NCI-H2029 (cell line): Measurements from ENCODE around the gene HOXD8.
A peak's percentile ranks its signal among the peaks of the same experiment; 100 is the strongest.

ENCODE experiments used
- DNase-seq: peaks from one replicate; lab custom pipeline; 2025; lab: John Stamatoyannopoulos, UW

Gene HOXD8

DNA sequence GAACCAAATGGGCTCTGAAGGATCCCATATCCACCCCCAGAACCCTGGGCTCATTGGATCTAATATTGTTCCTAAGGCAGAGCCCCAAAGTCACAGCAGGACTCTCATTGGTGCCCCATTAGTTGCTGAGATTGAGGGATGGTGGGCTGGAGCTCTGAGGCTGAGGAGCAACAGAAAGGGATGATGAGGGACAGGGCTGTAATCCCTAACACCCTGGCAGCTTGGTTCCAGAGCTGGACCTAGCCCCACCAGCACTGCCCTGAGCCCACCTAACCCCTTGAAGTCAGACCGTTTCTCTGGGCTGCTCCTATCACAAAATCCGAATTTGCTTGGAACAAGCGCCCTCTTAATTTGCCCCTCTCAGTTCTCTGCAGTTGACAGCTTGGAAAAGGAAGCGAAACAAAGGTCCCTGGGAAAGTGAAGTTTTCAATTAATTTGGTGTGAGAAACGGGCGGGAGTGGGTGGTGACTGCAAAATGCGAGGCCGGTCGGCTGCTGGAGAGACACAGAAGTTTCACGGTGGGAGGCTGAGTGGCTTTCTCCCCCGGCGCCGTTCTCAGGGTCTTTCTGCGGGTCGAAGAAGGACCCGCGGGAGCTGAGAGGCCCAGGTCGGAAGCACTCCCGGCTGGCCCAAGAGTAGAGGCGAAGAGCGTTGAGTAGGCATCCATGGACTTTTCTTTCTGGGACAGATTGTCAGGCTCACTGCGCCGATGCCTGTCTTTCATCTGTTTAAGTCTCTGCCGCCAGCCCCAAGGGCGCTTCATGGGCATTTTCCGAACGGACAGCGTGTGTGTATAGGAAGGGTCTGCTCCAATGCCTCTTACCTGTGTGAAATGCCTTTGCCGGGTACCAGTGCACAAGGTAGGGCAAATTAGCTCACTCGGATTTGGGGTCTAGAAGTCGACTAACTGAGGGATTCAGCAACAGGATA, 37.9 kb upstream of the HOXD8 start:
- no peak for DNase-seq

DNA sequence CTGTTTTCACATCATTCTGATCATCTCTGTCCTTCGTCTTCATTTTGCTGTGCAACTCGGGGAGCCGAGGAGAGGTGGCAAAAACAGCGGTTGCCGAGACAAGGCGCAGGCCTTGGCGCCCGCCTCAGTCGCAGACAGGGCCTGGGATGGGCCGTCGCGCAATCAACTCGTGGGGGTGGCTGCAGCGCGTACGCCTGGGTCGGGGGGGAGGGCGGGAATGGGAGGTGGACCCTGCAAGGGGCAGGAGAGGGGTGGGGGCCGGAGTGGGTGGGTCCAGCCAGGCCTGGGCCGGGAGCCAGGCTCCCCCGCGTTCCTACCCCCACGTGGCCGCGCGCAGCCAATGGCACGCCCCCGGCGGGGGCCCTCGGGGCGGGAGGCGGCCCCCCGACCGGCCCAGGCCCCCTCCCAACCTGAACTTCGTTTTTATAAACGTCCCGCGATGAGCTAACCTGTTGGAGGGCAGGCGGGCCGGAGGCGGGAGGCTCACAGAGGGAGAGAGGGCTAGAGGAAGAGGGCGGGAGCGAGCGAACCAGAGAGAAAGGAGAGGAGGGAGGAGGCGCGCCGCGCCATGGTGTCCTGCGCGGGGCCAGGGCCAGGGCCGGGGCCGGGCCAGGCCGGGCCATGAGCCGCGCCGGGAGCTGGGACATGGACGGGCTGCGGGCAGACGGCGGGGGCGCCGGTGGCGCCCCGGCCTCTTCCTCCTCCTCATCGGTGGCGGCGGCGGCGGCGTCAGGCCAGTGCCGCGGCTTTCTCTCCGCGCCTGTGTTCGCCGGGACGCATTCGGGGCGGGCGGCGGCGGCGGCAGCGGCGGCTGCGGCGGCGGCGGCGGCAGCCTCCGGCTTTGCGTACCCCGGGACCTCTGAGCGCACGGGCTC, 37.0 kb upstream of the HOXD8 start, which contains the start of gene HOXD13:
Gene HOXD13 (plus strand): TSS at position 452 of the 875 bp plus-strand sequence. CDS start 170 bp downstream, at position 622.
- DNase-seq = peak; percentile 15

DNA sequence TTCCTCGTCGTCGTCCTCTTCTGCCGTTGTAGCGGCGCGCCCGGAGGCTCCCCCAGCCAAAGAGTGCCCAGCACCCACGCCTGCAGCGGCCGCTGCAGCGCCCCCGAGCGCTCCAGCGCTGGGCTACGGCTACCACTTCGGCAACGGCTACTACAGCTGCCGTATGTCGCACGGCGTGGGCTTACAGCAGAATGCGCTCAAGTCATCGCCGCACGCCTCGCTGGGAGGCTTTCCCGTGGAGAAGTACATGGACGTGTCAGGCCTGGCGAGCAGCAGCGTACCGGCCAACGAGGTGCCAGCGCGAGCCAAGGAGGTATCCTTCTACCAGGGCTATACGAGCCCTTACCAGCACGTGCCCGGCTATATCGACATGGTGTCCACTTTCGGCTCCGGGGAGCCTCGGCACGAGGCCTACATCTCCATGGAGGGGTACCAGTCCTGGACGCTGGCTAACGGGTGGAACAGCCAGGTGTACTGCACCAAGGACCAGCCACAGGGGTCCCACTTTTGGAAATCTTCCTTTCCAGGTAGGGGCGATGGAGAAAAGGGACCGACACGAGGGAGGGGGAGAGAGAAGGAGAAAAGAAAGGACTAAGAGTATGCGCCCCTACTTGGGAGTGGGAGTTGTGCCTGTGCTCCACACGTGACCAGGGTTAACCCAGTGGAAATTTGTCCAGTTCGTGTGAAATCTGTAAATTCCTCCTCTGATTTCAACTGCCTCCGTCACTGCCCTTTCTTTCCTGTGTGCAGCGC, 36.2 kb upstream of the HOXD8 start:
- DNase-seq = no peak

DNA sequence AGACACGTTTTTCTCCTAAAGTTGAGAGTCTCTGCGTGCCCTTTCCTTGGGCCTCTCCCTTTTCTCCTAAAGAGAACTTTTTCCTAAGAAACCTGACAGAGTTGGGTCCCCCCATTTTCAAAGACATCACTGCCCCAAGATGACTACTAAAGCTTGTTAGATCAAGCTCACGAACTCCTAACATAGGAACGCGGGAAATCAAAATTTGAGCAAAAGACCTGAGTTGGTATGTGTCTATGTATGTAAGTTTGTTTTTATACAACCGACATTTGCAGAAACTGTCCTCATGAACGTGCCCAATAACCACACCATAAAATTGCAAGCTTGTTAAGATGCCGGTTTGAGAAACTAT, 35.6 kb upstream of the HOXD8 start:
- no peak for DNase-seq

DNA sequence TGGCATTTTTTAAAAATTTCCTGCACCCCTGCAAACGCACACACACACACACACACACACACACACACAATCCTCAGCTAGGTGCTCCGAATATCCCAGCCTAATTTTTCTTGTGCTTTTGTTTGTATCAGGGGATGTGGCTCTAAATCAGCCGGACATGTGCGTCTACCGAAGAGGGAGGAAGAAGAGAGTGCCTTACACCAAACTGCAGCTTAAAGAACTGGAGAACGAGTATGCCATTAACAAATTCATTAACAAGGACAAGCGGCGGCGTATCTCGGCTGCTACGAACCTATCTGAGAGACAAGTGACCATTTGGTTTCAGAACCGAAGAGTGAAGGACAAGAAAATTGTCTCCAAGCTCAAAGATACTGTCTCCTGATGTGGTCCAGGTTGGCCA, 35.2 kb upstream of the HOXD8 start:
- no peak for DNase-seq

DNA sequence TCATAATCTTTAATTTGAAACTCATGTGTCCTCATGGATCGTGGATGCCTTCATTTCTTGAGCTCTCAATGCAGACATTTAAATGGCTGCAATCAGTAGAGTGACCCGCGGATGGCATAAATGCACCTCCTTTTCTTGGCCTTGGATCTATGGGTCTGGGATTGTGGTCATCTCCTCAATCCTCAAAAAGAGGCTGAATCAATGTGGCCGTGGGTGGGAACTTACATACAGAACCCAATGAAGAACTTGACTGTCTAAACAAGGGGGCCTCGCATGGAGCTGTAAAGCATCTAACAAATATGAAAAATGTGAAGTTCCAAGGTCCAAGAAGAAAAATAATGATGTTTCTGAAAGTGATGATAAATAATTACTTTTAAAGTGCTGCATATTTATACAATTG, 34.1 kb upstream of the HOXD8 start:
- no peak for DNase-seq

DNA sequence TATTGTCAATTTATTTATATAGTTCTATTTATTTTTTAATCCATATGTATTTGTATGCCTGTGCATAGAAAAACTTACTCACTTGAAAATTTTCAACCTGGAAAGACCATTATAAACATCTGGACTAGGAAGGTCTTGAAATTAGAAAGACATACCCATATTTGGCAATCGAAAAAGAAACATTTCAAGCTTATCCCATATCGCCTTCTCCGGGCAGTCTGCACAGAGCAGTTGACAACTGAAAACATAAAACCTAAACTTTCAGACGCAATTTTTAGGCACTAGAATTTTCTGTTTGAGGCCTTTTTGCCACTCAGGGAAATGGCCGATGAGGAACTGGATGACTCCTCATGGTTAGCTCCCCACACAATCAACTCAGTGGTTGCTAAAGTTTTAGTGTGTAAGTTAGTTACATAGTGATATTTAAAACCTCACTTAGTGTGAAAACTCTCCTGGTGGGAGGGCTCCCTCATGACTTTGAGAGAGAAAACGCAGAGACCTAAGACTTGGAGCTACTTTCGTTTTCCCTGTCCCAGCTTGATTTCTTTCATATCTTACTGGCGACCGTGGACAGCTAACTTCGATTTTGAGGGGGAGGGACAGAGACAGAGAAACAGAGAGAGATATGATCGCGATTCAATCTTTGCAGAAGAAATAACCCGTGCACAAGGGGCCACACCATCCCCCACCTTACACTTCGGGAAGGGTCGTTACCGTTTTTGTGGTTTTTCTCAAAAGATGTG, 33.1 kb upstream of the HOXD8 start:
- no peak for DNase-seq

DNA sequence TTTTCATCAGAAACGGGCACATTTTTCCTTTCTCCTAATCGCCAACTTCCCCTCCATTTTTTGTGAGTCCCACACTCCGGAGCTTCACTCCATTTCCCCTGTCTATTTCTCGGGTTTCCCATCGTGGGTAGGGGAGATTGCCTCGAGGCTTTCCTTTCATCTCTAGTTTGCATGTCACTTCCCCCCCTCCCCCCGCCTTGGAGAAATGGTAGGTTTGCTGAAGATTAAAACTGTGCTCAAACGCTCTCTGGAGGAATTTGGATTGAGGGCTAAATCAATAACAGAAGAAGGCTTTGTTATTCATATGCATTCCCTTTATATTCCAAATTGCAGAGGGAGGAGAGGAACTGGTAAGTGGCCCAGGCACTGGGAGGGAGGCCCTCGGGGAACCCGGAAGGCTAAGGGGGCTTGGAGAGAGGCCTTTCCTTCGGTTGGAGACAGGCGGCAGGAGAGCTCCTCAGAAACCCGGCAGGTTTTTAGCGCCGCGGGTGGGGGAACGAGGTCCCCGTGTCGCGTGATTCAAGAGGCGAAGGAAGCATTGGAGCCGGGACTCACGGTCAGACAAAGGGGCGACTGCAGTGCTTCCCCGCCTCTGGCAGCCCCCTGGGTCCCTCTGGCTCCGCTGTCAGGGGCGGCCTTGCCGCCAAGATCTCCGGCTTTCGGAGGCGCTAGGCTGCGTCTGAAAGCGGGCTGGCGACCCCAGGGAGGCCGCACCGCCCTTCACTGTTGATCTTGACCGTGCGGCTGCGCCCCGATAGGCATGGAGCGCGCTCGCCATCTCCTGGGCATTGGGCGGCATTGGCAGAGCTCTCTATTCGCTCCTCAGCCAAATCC, 32.3 kb upstream of the HOXD8 start:
- peak; percentile 74 for DNase-seq

DNA sequence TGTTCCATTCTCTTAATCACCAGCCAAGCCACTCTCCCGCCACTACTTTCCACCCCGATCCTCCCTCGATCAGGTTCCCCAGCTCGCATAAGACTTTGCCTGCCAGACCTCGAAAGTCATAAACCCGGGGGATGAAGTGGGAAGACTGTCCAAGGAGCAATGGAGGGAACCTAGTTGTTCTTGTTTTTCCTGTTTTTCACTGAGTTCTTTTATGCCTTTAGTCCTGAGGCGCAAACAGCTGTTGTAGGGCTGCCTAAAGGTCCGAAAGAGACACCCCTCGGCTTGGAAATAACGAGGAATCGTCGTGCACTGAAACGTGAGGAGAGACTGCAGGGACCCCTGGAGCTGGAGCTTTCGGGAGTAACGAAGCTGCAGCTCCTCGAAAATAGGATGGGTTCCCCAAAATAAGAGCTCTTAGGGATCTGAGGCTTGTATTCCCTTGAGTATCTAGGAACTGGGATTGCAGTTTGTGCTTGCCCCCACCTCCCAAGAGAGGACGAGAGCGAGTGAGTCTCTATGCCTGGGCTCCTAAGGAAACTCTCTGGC, 31.6 kb upstream of the HOXD8 start:
- no peak for DNase-seq

DNA sequence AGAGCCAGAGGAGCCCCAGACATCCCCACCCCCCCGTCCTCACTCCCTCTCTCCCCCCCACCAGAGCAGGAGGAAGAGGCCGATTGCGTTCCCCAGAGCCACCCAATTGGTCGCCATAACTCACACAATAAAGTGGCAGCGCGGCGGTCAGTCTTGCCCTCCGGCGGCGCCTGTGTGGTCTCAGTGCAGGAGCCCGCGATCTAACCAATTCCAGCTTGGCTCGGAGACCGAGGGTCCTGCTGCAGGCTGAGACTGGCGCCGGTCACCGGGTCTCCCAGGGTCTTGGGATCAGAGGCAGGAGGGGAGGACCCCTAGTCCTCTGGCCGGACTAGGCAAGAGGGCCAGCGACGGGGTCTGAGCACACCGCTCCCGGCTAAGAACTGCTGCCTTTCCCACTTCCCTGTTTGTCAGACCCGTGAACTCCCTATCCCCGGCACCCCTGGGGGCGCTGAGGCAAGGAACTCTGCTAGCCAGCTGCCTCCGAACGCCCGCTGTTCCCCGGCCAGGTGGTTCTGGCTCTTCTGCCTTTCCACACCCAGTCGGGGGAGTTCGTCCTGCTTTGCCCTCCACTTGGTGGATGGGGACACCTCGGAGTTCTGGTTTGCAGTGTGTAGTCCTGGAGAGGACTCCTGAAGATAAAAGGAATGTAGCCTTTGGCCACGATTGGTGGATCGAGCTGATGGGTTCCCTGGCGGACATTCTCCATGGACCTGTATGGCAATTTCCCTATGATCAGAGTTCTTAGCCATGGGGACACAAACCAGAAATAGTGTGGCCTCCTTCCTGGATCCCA, 30.9 kb upstream of the HOXD8 start:
- no peak for DNase-seq

DNA sequence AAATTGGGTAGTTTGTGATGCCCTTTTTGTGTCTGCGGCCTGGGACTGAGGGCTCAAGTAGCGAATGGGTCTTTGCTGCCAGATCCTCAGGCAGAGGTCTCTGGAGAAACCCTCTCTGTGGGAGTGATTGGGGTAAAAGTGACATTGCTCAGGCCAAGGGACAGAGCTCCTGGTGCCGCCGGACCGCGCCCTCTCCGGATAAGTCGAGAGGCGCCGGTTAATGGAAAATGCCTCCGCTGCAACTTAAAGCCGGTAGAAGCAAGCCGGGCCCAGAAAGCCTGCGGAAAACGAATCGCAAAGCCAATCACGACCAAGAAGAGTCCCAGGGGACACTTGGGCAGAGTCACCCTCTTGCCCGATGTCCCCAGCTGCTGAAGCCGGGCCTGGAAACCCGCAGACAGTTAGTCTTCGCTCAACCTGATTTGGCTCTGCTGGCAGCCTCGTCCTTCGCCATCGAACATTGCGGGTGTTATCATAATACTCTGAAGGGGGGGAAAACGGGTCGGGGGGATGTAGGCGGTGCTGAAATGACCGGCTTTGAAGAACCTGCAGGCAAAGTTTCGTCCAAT, 30.3 kb upstream of the HOXD8 start:
- DNase-seq = no peak

DNA sequence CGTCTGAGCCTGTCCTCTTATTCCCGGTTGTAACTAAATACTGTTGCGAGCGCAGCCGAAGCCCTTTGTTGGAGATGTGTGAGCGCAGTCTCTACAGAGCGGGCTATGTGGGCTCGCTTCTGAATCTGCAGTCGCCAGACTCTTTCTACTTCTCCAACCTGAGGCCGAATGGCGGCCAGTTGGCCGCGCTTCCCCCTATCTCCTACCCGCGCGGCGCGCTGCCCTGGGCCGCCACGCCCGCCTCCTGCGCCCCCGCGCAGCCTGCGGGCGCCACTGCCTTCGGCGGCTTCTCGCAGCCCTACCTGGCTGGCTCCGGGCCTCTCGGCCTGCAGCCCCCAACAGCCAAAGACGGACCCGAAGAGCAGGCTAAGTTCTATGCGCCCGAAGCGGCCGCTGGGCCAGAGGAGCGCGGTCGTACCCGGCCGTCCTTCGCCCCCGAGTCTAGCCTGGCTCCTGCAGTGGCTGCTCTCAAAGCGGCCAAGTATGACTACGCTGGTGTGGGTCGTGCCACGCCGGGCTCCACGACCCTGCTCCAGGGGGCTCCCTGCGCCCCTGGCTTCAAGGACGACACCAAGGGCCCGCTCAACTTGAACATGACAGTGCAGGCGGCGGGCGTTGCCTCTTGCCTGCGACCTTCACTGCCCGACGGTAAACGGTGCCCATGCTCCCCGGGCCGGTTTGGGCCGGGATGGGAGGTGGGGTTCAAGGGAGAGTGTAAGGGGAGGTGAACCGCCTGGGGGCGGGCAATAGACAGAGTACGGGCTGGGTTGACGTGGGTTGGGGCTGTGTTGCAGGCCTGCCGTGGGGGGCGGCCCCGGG, 29.6 kb upstream of the HOXD8 start, which contains the start of gene HOXD12:
Gene HOXD12 (plus strand): TSS at position 68 of the 819 bp plus-strand sequence. CDS start 7 bp downstream, at position 75.
- DNase-seq = no peak

DNA sequence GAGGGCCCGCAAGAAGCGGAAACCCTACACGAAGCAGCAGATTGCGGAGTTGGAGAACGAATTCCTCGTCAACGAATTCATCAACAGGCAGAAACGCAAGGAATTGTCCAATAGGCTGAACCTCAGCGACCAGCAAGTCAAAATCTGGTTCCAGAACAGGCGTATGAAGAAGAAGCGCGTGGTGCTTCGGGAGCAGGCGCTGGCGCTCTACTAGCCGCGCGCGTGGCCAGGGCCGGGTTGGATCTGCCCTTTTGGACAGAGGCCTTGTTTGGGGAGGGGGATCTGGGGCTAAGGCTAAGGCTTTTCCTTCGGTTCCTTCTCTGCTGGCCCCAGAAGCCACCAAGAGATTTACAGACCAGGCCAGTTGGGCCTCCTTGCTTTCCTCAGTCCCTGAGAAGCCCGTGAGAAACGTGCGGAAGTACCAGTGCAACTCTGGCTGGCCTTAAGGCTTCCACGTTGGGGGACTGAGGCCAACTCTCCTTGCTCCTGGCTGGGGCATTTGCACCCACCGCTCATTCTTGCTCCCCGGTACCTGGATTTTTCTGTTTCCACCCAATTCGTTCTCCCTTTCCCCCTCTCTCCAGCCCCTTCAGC, 28.9 kb upstream of the HOXD8 start:
- DNase-seq = no peak

DNA sequence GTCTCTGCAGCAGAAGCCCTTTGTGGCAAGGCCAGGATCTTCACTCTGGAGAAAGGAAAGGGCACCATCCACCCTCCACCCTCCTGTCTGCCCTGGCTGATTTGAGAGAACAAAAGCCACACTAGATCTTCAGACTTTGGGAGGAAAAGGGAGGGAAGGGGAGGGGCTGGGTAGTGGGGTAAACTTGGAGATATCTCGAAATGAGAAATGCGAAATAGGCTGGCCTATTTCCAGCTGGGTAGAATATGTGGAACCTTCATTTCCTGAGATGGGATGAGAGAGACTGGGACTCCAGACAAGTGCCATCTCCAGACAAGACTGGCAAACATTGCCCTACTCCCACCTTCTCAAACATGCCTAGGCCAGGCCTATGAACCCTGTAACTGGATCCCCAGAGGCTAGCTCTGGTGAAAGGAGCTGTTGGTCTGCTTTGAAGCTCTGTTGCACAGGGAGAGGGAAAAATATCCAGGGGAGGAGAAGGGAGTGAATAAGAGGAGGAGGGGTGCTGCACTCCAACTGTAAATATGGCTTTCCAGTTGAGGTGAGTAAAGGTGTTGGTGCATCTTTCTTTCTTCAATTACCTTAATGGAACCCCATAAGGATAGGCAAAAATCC, 28.2 kb upstream of the HOXD8 start:
- no peak for DNase-seq

DNA sequence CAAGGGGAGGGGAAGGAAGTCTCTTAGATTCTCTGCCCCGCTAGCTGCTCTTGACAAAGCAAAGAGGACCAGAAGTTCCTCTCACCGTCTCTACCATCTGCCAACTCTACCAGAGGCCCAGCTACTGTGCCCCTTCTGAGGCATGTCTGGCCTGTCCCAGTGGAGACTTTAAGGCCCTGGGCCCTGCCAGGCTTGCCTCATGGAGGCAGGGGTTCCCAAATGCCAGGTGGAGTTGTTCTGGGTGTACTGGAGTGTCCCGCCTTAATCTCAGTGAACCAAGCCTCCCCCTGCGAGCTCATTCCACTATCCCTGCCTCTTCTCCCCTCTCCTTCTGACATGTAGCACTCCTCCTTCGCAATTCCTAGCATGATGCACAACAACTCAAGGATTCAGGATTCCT, 27.7 kb upstream of the HOXD8 start:
- DNase-seq = no peak

DNA sequence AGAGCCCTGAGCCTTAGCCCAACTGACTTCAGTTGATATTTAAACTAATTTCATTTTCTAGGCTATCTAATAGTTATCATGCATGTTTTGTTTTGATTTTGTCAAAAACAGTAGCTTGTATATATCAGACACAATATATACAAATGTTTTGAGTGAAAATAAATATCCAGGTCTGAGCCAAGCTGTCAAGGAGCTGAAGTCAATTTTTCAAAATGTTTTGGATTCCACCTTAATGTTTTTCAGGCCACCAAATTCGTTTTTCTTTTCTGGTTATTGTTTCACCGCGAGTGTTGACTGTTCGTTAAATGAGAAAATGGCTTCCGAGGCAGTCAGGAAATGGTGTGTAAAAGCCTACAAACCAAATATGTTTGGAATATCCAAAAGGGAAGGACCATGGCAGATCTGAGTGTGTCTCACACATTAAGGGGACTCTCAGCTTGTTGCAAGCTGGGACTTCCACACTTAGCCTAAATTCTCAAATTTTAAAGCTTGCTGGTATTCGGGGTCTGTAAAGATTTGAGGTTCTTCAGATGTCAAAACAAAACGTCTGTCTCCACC, 27.1 kb upstream of the HOXD8 start:
- no peak for DNase-seq

DNA sequence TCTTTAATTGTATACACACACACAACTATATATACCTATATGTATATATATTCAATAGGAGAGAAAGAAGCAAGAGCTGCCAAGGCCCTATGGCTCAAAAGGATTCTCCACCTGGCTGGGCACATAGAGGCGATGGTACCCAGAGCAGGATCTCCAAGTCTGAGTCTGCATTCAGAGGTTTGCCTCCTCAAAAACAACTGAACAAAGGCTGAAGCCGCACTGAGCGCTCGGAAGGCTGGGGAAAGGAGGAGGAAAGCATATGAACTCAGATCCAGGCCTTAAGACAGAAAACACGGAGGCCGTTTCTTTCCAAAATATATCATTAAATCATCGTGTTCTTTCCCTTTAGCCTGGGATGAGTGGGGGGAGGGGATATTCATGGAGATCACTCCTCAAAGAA, 26.3 kb upstream of the HOXD8 start:
- no peak for DNase-seq
